ENCODE results near the gene DNAI4. TPM values are rescaled to one million over a fixed set of nuclear protein-coding genes. Genes with fewer than 3 reads are reported as not detected.

The DNAI4 gene
- total and polyA plus RNA-seq, 2 of the 4 experiments (the other 2 are of a cell fraction), result 0.63 to 1.6 TPM

DNA sequence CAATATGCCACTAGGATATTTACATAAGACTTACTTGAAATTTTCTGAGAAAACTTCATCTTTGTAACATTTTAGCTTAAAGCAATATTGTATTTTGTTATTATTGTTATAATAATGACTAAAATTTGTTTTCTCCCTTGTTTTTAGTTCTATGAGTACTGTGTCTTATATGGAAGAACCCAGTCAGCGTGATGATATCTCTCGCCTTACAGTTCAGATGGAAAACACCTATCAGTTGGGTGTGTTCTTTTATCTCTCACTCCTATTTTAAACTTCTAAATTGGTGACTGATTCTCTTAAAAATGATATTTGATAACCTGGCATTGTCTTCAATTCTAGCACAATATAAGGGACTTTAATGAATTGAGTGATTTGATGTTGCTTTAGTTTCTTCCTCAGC, 154.4 kb downstream of the DNAI4 start:
- dilution Hi-C loops (cut with HindIII; ENCODE audit: low sequenced_read_pairs, unreplicated experiment) (no loop called here), in situ Hi-C loops (cut with MboI; ENCODE audit: low sequenced_read_pairs) (loop anchor here (25.0 kb wide), 1 partner anchor 717 kb away; no protein-coding TSS in a partner anchor), intact Hi-C loops (cut with micrococcal nuclease) (no loop called here)
- no peak overlapping the region for H4K8ac ChIP-seq (ENCODE audit: low read depth in 2 of 2, low read length in 2 of 2)
- no peak overlapping the region for H4K91ac ChIP-seq (ENCODE audit: insufficient read depth, low read depth, low read length)
- no peak overlapping the region for H3K4me3 ChIP-seq (ENCODE audit: insufficient read depth, low read depth, low read length)
- no peak overlapping the region for H2AK5ac ChIP-seq (ENCODE audit: low read depth, low read length)
- no peak overlapping the region for H3K27ac ChIP-seq (ENCODE audit: insufficient read depth, low read length)
- H4K5ac ChIP-seq (ENCODE audit: low read depth, low read length), result no peak overlapping the region
- no peak overlapping the region for H3K23ac ChIP-seq (ENCODE audit: low read depth, low read length)
- H3K27me3 ChIP-seq (ENCODE audit: control insufficient read depth, insufficient read depth, low read length), result peaks cover 4% of the 10 kb centered on the region
- no peaks in the 10 kb centered on the region for H3K79me1 ChIP-seq (ENCODE audit: low read depth in 1 of 2, low read length in 2 of 2)
- H3K4me2 ChIP-seq (ENCODE audit: low read depth, low read length), result no peak overlapping the region
- no peaks in the 10 kb centered on the region for H3K9me3 ChIP-seq (ENCODE audit: control insufficient read depth, insufficient read depth, low read length)
- no peaks in the 10 kb centered on the region for H4K20me1 ChIP-seq (ENCODE audit: insufficient read depth, low read length)
- whole genome bisulfite sequencing, 2 experiments (ENCODE audit: extremely low coverage in 2 of 2, insufficient read length in 1 of 2), result no CpG with 5 or more reads among the region's 2 CpGs
- H2BK20ac ChIP-seq (ENCODE audit: low read depth, low read length), result no peak overlapping the region
- ATAC-seq (ENCODE audit: low read depth) (no peak), DNase-seq (no peak)
- no peaks in the 10 kb centered on the region for H3K36me3 ChIP-seq (ENCODE audit: control insufficient read depth, insufficient read depth, low read length)
- H3K9me1 ChIP-seq (ENCODE audit: insufficient read depth, low read length), result no peaks in the 10 kb centered on the region
- no peak overlapping the region for H3K4ac ChIP-seq (ENCODE audit: low read depth, low read length)
- H3K18ac ChIP-seq (ENCODE audit: low read depth, low read length), result no peak overlapping the region
- no peak overlapping the region for H3K56ac ChIP-seq (ENCODE audit: extremely low read depth, insufficient read depth, low read length)
- TF ChIP-seq SMC3 (IDR thresholded peaks at IDR 0.05; ENCODE audit: low read depth, low read length) (no peak), CHD1 (IDR thresholded peaks at IDR 0.05; ENCODE audit: low read depth, low read length) (no peak), NFE2L2 (IDR thresholded peaks at IDR 0.05; ENCODE audit: low read depth, low read length) (no peak), RCOR1 (IDR thresholded peaks at IDR 0.05; ENCODE audit: insufficient replicate concordance, low read length) (no peak)
- TF ChIP-seq, protein P1, sequence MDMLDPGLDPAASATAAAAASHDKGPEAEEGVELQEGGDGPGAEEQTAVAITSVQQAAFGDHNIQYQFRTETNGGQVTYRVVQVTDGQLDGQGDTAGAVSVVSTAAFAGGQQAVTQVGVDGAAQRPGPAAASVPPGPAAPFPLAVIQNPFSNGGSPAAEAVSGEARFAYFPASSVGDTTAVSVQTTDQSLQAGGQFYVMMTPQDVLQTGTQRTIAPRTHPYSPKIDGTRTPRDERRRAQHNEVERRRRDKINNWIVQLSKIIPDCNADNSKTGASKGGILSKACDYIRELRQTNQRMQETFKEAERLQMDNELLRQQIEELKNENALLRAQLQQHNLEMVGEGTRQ (IDR thresholded peaks at IDR 0.05; ENCODE audit: low read depth, low read length), result no peak
- H2BK120ac ChIP-seq (ENCODE audit: low read depth, low read length), result no peak overlapping the region
- BruUV-seq (replicated peaks), result no TSS peak
- ChIA-PET CTCF (no interaction called here), POLR2A (ENCODE audit: unreplicated experiment) (no interaction called here)
- H2AFZ ChIP-seq (replicated peaks; ENCODE audit: low read length, poor library complexity), result no peak overlapping the region
- no peak overlapping the region for H2AK9ac ChIP-seq (replicated peaks; ENCODE audit: low read depth, low read length, poor library complexity)
- H3K9ac ChIP-seq (ENCODE audit: low read depth, low read length), result no peak overlapping the region
- H2BK15ac ChIP-seq (ENCODE audit: low read depth, low read length), result no peak overlapping the region
- H2BK5ac ChIP-seq (ENCODE audit: low read depth, low read length, poor library complexity, severe bottlenecking), result no peak overlapping the region
- no peak overlapping the region for H3K14ac ChIP-seq (replicated peaks; ENCODE audit: low read depth, low read length)
- H3K4me1 ChIP-seq (ENCODE audit: control insufficient read depth, insufficient read depth, low read length), result no peaks in the 10 kb centered on the region

Data from IMR-90 (cell line).